ENCODE results near the gene GPR108.

DNA sequence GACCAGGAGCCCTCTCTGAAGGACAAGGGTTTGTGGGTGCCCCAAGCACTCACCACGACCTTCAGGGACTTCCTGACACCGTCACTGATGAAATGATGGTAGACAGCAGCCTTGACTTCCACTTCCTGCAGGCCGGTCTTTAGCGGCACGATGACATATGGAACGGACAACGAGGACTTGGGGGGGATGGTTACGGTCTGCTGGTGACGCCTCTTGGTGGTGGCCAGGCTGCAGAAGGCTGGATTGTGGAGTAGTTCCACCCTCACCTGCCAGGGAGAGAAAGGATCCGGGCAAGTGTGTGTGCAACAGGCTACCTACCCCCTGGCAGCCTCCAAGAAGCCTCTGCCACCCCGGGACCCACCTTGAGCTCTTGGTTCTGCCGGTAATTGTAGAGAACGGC lies 40.1 kb downstream of the GPR108 start:
- TF ChIP-seq POLR2AphosphoS5 (IDR thresholded peaks at IDR 0.05) (no peak), EZH2 (IDR thresholded peaks at IDR 0.05; ENCODE audit: borderline replicate concordance, insufficient read depth, low read length, poor library complexity, severe bottlenecking) (no peak), SMC3 (conservative IDR thresholded peaks at IDR 0.05; ENCODE audit: poor library complexity) (no peak), EP300 (conservative IDR thresholded peaks at IDR 0.05; ENCODE audit: poor library complexity, severe bottlenecking) (no peak), MXI1 (conservative IDR thresholded peaks at IDR 0.05; ENCODE audit: poor library complexity, severe bottlenecking) (no peak), REST (IDR thresholded peaks at IDR 0.05; ENCODE audit: borderline replicate concordance) (no peak)
- TF ChIP-seq, protein P1, sequence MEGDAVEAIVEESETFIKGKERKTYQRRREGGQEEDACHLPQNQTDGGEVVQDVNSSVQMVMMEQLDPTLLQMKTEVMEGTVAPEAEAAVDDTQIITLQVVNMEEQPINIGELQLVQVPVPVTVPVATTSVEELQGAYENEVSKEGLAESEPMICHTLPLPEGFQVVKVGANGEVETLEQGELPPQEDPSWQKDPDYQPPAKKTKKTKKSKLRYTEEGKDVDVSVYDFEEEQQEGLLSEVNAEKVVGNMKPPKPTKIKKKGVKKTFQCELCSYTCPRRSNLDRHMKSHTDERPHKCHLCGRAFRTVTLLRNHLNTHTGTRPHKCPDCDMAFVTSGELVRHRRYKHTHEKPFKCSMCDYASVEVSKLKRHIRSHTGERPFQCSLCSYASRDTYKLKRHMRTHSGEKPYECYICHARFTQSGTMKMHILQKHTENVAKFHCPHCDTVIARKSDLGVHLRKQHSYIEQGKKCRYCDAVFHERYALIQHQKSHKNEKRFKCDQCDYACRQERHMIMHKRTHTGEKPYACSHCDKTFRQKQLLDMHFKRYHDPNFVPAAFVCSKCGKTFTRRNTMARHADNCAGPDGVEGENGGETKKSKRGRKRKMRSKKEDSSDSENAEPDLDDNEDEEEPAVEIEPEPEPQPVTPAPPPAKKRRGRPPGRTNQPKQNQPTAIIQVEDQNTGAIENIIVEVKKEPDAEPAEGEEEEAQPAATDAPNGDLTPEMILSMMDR (IDR thresholded peaks at IDR 0.05; ENCODE audit: poor library complexity, severe bottlenecking) = no peak
